ENCODE data around the gene SPTBN1.

The SPTBN1 gene

DNA sequence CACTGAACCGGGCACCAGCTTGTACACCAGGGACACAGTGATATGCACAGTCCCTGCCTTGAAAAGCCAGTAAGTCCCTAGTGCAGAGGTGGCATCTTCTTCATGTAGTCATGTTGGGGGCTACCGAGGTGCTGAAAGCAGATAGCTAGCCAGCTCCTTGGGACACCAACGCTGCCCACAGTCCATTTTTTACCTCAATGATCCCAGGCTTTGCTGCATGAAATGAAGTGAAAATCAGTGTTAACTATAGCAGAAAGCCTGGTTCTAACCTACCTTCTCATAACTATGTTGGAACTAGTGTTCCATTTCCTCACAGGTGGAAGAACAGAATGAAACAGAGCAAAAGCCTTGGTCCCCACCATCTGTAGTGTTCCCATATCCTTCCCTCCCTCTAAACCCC, 200.7 kb downstream of the SPTBN1 start:
- no peak for TF ChIP-seq CTCF (conservative IDR thresholded peaks at IDR 0.05; ENCODE audit: low read length)
- no peak for DNase-seq (ENCODE audit: low read depth)
- H3K4me3 ChIP-seq (ENCODE audit: low read length) = no peak overlapping the region

DNA sequence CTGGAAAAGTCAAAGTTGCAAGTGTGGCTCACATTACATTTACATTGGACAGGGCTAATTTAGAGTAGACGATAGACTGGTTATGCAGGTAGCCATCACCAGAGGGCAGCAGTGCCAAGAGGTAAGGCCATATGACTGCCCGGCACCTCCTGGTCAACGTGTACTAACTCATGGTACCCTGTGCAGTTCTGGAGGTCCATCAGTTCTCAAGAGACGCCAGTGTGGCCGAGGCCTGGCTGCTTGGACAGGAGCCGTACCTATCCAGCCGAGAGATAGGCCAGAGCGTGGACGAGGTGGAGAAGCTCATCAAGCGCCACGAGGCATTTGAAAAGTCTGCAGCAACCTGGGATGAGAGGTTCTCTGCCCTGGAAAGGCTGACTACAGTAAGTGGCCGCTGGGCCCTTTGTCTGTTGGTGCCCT, 201.5 kb downstream of the SPTBN1 start:
- no peak overlapping the region for H3K4me3 ChIP-seq (ENCODE audit: low read length)
- peak; percentile 63 for TF ChIP-seq CTCF (conservative IDR thresholded peaks at IDR 0.05; ENCODE audit: low read length)

GRCh38 chr2:54658564-54659071, 202.5 kb downstream of the SPTBN1 start:
- H3K4me3 ChIP-seq (ENCODE audit: low read length) = no peak overlapping the region
- TF ChIP-seq CTCF (conservative IDR thresholded peaks at IDR 0.05; ENCODE audit: low read length) = no peak
- DNase-seq (ENCODE audit: low read depth) = peak; percentile 79

More for the DNA sequence above, 201.5 kb downstream of the SPTBN1 start:
- DNase-seq (ENCODE audit: low read depth) = no peak

DNA sequence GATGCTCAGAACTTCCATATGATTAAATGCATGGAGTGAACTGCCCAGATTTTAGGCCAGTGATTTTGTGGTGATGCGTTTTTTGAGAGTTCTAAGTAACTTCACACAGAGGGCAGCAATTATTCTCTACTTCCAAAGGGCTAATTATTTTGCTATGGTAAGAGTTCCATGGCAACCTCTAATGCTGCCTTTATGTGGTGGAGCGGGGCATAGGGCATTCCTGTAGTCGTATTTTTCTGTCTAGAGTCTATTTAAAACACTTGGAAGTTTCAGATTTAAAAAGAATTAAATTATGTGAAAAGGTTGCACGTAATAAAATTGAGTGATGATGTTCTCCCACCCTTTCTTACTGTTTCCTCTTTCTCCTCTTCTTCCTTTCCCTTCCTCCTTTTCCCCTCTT, 203.4 kb downstream of the SPTBN1 start:
- DNase-seq (ENCODE audit: low read depth) = no peak
- no peak for TF ChIP-seq CTCF (conservative IDR thresholded peaks at IDR 0.05; ENCODE audit: low read length)
- no peak overlapping the region for H3K4me3 ChIP-seq (ENCODE audit: low read length)

DNA sequence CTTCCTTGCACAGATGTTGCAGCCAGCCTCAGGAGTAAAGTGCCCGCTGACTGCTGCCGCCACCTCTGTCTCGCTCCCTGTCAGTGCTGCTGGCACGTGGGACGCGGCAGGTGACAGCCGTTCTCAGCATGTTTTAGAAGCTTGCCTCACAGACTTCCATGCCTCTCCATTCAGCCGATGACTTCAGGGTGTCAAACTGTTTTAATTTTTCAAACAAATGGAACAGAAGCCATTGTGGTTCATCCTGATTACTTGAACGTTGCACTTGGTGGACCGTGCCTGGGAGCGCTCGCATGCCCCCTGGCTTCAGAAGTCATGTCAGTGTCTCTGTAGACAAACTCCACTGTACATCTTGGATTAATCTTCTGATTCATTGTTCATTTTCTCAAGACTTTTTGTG, 204.6 kb downstream of the SPTBN1 start:
- no peak for DNase-seq (ENCODE audit: low read depth)
- TF ChIP-seq CTCF (conservative IDR thresholded peaks at IDR 0.05; ENCODE audit: low read length) = peak; percentile 23; the same call in 1 of the 2 replicates
- H3K4me3 ChIP-seq (ENCODE audit: low read length) = no peak overlapping the region

- DNase-seq (ENCODE audit: low read depth) = no peak
- no peak for TF ChIP-seq CTCF (conservative IDR thresholded peaks at IDR 0.05; ENCODE audit: low read length)
- H3K4me3 ChIP-seq (ENCODE audit: low read length) = no peak overlapping the region
Measured at GRCh38 chr2:54663424-54664030, 207.4 kb downstream of the SPTBN1 start.

DNA sequence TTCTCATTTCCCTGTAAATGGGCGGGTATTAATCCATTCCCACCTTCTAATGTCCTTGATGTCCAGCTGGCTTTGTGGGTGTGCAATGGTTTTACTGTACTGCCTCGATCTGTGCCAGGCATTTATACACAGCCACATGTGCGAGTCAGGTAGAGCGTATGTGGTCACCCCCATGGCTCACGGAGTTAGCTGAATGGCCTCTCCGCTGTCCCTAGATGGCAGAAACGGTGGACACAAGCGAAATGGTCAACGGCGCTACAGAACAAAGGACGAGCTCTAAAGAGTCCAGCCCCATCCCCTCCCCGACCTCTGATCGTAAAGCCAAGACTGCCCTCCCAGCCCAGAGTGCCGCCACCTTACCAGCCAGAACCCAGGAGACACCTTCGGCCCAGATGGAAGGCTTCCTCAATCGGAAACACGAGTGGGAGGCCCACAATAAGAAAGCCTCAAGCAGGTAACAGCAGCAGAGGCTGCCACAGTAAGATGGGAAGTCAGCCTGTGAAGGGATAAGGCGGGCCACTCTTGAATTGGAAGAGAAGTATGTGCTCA, 208.2 kb downstream of the SPTBN1 start:
- H3K4me3 ChIP-seq (ENCODE audit: low read length) = no peak overlapping the region
- DNase-seq (ENCODE audit: low read depth) = no peak
- TF ChIP-seq CTCF (conservative IDR thresholded peaks at IDR 0.05; ENCODE audit: low read length) = no peak
